TTC549 (cell line): Measurements from ENCODE around the gene TMEM116.

Source experiments
- FAIRE-seq: peaks from 2 replicates; lab custom pipeline; 2012; peaks lifted over from hg19 to GRCh38; lab: Jason Lieb, UNC

TMEM116 gene

GRCh38 chr12:111893287-111893686 lies 119.7 kb downstream of the TMEM116 start:
- FAIRE-seq, result no peak

GRCh38 chr12:111887926-111888745 lies 124.8 kb downstream of the TMEM116 start:
- FAIRE-seq, result no peak

GRCh38 chr12:111886662-111887545 lies 126.1 kb downstream of the TMEM116 start:
- no peak for FAIRE-seq

GRCh38 chr12:111881716-111882115 lies 131.2 kb downstream of the TMEM116 start:
- no peak for FAIRE-seq
